Breast epithelium (tissue), 4 donors: ENCODE data around the gene BCAS2. TPM values are rescaled to one million over a fixed set of nuclear protein-coding genes. Genes with fewer than 3 reads are reported as not detected.

Experiments
- DNase-seq, 2 donors: peaks; one replicate each; pipeline ENCODE4 v3.0.0-alpha.2; 2019; ENCODE audit warnings: low spot score in 2 of 2
- H3K27ac ChIP-seq, 2 donors: fragments of 200-600 bp; sonication (generic) in 1 of 2; one replicate each; pipeline ENCODE4 v1.5.1; 2016 to 2019; ENCODE audit warnings: mild to moderate bottlenecking in 1 of 2
- H3K27me3 ChIP-seq, 2 donors: fragments of 200-600 bp; sonication (generic) in 1 of 2; one replicate each; pipeline versions ENCODE4 v1.5.1 to v1.6.0; 2017 to 2019; ENCODE audit warnings: control low read depth in 1 of 2, mild to moderate bottlenecking in 1 of 2
- H3K36me3 ChIP-seq: fragments of 200-600 bp; one replicate; pipeline ENCODE4 v1.5.1; 2019
- H3K4me1 ChIP-seq, 2 donors: fragments of 200-600 bp; sonication (generic); one replicate each; pipeline ENCODE4 v1.5.1; 2016 to 2019; ENCODE audit warnings: control low read depth in 1 of 2
- H3K4me3 ChIP-seq, 3 donors: fragments of 200-600 bp; sonication (generic); 1 replicate in 2 of 3; 2 replicates in 1 of 3; pipeline ENCODE4 v1.5.1; 2016 to 2019; ENCODE audit warnings: mild to moderate bottlenecking in 3 of 3, moderate library complexity in 2 of 3
- H3K9me3 ChIP-seq, 2 donors: fragments of 200-600 bp; sonication (generic) in 1 of 2; one replicate each; pipeline ENCODE4 v1.5.1; 2016 to 2019; ENCODE audit warnings: control low read depth in 1 of 2
- CTCF ChIP-seq, 3 donors: fragments of 450-650 bp; IDR thresholded peaks; one replicate each; pipeline ENCODE4 v1.5.1; 2016 to 2017; ENCODE audit warnings: antibody characterized with exemption in 3 of 3, mild to moderate bottlenecking in 3 of 3, moderate library complexity in 3 of 3
- POLR2A ChIP-seq: fragments of 450-650 bp; IDR thresholded peaks from one replicate; pipeline ENCODE4 v1.6.1; 2016; ENCODE audit warnings: antibody characterized with exemption, mild to moderate bottlenecking, moderate library complexity
- POLR2AphosphoS5 ChIP-seq, 3 donors: sonication (generic); formaldehyde crosslinking; IDR thresholded peaks; one replicate each; pipeline ENCODE4 v1.6.1; 2017; ENCODE audit warnings: antibody characterized with exemption in 3 of 3
- intact Hi-C: fragments of 100-400 bp; cut with DNase I; formaldehyde crosslinking; loops from one replicate; pipeline ENCODE4 v1.15.1; 2023; ENCODE audit warnings: low total_unique reads
- total RNA-seq, 3 donors: library from RNA; depleted of rRNA; stranded (reverse); fragments of >200 nt; gene quantifications; one replicate each; pipeline ENCODE4 v1.1.0, GENCODE V29; 2016

BCAS2 gene
- total RNA-seq, 3 donors from 2014 or later: 46.5 to 48.0 (median 46.9) TPM

GRCh38 chr1:114531094-114531493 lies 50.3 kb downstream of the BCAS2 start:
- H3K27me3 ChIP-seq: no peaks in the 10 kb centered on the region
- no peak overlapping the region for H3K4me3 ChIP-seq
- H3K9me3 ChIP-seq: no peaks in the 10 kb centered on the region
- H3K27ac ChIP-seq: no peak overlapping the region
- intact Hi-C loops: no loop called here
- H3K36me3 ChIP-seq: no peaks in the 10 kb centered on the region
- no peak for DNase-seq
- TF ChIP-seq CTCF (IDR thresholded peaks at IDR 0.05) (no peak), POLR2A (no peak)
- no peaks in the 10 kb centered on the region for H3K4me1 ChIP-seq

GRCh38 chr1:114530224-114530623 lies 51.2 kb downstream of the BCAS2 start:
- H3K27ac ChIP-seq: no peak overlapping the region
- DNase-seq: no peak
- no peaks in the 10 kb centered on the region for H3K4me1 ChIP-seq
- TF ChIP-seq POLR2A (no peak), POLR2AphosphoS5 (IDR thresholded peaks at IDR 0.05) (no peak), CTCF (IDR thresholded peaks at IDR 0.05) (no peak)
- H3K9me3 ChIP-seq: no peaks in the 10 kb centered on the region
- intact Hi-C loops: no loop called here
- no peaks in the 10 kb centered on the region for H3K36me3 ChIP-seq
- no peak overlapping the region for H3K4me3 ChIP-seq
- no peaks in the 10 kb centered on the region for H3K27me3 ChIP-seq

- H3K9me3 ChIP-seq: no peaks in the 10 kb centered on the region
- intact Hi-C loops: no loop called here
- no peak for DNase-seq
- no peaks in the 10 kb centered on the region for H3K36me3 ChIP-seq
- H3K27me3 ChIP-seq: no peaks in the 10 kb centered on the region
- TF ChIP-seq POLR2AphosphoS5 (IDR thresholded peaks at IDR 0.05): no peak
- no peak for TF ChIP-seq CTCF (IDR thresholded peaks at IDR 0.05)
- H3K4me1 ChIP-seq: no peaks in the 10 kb centered on the region
- H3K27ac ChIP-seq: no peak overlapping the region
- no peak overlapping the region for H3K4me3 ChIP-seq
Measured at GRCh38 chr1:114524944-114525343, 56.5 kb downstream of the BCAS2 start.

- no peak overlapping the region for H3K27ac ChIP-seq
- TF ChIP-seq POLR2A (no peak), POLR2AphosphoS5 (IDR thresholded peaks at IDR 0.05) (no peak), CTCF (IDR thresholded peaks at IDR 0.05) (no peak)
- H3K4me1 ChIP-seq: no peaks in the 10 kb centered on the region
- no peaks in the 10 kb centered on the region for H3K27me3 ChIP-seq
- H3K9me3 ChIP-seq: no peaks in the 10 kb centered on the region
- no peaks in the 10 kb centered on the region for H3K36me3 ChIP-seq
- intact Hi-C loops: no loop called here
- H3K4me3 ChIP-seq: no peak overlapping the region
- DNase-seq: no peak
Measured at GRCh38 chr1:114522264-114522575, 59.2 kb downstream of the BCAS2 start.

- Histone ChIP-seq H3K36me3 (no peaks in the 10 kb centered on the region), H3K27ac (no peak overlapping the region), H3K4me1 (no peaks in the 10 kb centered on the region), H3K9me3 (no peaks in the 10 kb centered on the region), H3K27me3 (no peaks in the 10 kb centered on the region), H3K4me3 (no peak overlapping the region)
- intact Hi-C loops: no loop called here
- TF ChIP-seq POLR2AphosphoS5 (IDR thresholded peaks at IDR 0.05) (no peak), CTCF (IDR thresholded peaks at IDR 0.05) (no peak)
- DNase-seq: no peak
Measured at GRCh38 chr1:114521396-114522263, 59.8 kb downstream of the BCAS2 start.

Other genes starting within 250 kb of the BCAS2 start
- 10 to 100 TPM; 40.8 to 80.9 (median 56.4) TPM for gene TRIM33, start 70.4 kb downstream of the BCAS2 start, total RNA-seq
- gene DENND2C, start 88.4 kb upstream of the BCAS2 start, total RNA-seq: 1 to 10 TPM; 2.6 to 5.9 (median 3.3) TPM
- 1 to 10 TPM in 2 of 3 donors, not detected in 1; 2.3 to 2.9 TPM for gene AMPD1, start 113.9 kb upstream of the BCAS2 start, total RNA-seq
- 10 to 100 TPM; 23.4 to 27.4 (median 25.6) TPM for gene NRAS, start 135.2 kb upstream of the BCAS2 start, total RNA-seq
- gene CSDE1, start 176.4 kb upstream of the BCAS2 start, total RNA-seq: 1,000 to 10,000 TPM in 1 of 3 donors, 100 to 1,000 TPM in 2; 489 to 1,906 (median 706) TPM
- gene SIKE1, start 199.1 kb upstream of the BCAS2 start, total RNA-seq: 10 to 100 TPM; 31.6 to 41.0 (median 32.3) TPM